GM19023 (cell line): Measurements from ENCODE around the gene TMEM151B.

Source experiments
- ATAC-seq: cut with Tn5 transposase; IDR thresholded peaks from one replicate; pipeline ENCODE4 v1.9.1; 2021; ENCODE audit warnings: mild to moderate bottlenecking, moderate library complexity; ENCODE audit not compliant: unreplicated experiment

Gene TMEM151B

GRCh38 chr6:44250067-44250717 is 20.1 kb upstream of the TMEM151B start:
- no peak for ATAC-seq

- ATAC-seq: no peak
These were observed 19.5 kb upstream of the TMEM151B start for GRCh38 chr6:44250718-44251123.

- ATAC-seq: no peak
These were observed 18.4 kb upstream of the TMEM151B start for GRCh38 chr6:44251576-44252524.

- no peak for ATAC-seq
These were observed 16.7 kb upstream of the TMEM151B start for GRCh38 chr6:44253307-44254101.

- ATAC-seq: no peak
These were observed 15.8 kb upstream of the TMEM151B start for GRCh38 chr6:44254191-44255104.

- ATAC-seq: no peak
These were observed 15.0 kb upstream of the TMEM151B start for GRCh38 chr6:44255105-44255808.

GRCh38 chr6:44255871-44256774 is 14.1 kb upstream of the TMEM151B start:
- no peak for ATAC-seq

GRCh38 chr6:44256775-44257024 is 13.6 kb upstream of the TMEM151B start:
- no peak for ATAC-seq

GRCh38 chr6:44257025-44257752 is 13.1 kb upstream of the TMEM151B start, which contains the start of gene SLC35B2:
Gene SLC35B2, minus strand, starts transcription at chr6:44257528. Its CDS starts 118 bp downstream, at chr6:44257410.
- ATAC-seq: peak; percentile 47

- ATAC-seq: peak; percentile 19
These were observed 12.4 kb upstream of the TMEM151B start for GRCh38 chr6:44257753-44258324.

GRCh38 chr6:44258325-44258863 is 11.9 kb upstream of the TMEM151B start:
- no peak for ATAC-seq

GRCh38 chr6:44258921-44259320 is 11.3 kb upstream of the TMEM151B start:
- ATAC-seq: no peak

GRCh38 chr6:44260011-44260410 is 10.2 kb upstream of the TMEM151B start:
- ATAC-seq: no peak

GRCh38 chr6:44260451-44261297 is 9.6 kb upstream of the TMEM151B start:
- no peak for ATAC-seq

GRCh38 chr6:44261581-44261980 is 8.7 kb upstream of the TMEM151B start:
- no peak for ATAC-seq
